NCI-H2227 (cell line): Measurements from ENCODE around the gene TANC1.

Source experiments
- DNase-seq: peaks from one replicate; lab custom pipeline; 2025; ENCODE audit not compliant: unreplicated experiment; lab: John Stamatoyannopoulos, UW

Gene TANC1

GRCh38 chr2:159109517-159109916 lies 141.1 kb downstream of the TANC1 start:
- DNase-seq, result no peak

GRCh38 chr2:159110784-159111183 lies 142.3 kb downstream of the TANC1 start:
- no peak for DNase-seq

GRCh38 chr2:159111346-159111927 lies 143.0 kb downstream of the TANC1 start:
- no peak for DNase-seq

- DNase-seq, result no peak
Observed at GRCh38 chr2:159114835-159115234, 146.4 kb downstream of the TANC1 start.

- DNase-seq, result no peak
Observed at GRCh38 chr2:159116922-159117321, 148.5 kb downstream of the TANC1 start.

- DNase-seq, result no peak
Observed at GRCh38 chr2:159117658-159118057, 149.2 kb downstream of the TANC1 start.

- DNase-seq, result peak; percentile 91
Observed at GRCh38 chr2:159118115-159118858, 149.8 kb downstream of the TANC1 start.

GRCh38 chr2:159118859-159119500 lies 150.5 kb downstream of the TANC1 start:
- DNase-seq, result no peak

GRCh38 chr2:159119652-159120257 lies 151.3 kb downstream of the TANC1 start:
- no peak for DNase-seq

GRCh38 chr2:159123786-159124185 lies 155.3 kb downstream of the TANC1 start:
- DNase-seq, result no peak

- DNase-seq, result no peak
Observed at GRCh38 chr2:159124441-159124911, 156.0 kb downstream of the TANC1 start.

- no peak for DNase-seq
Observed at GRCh38 chr2:159124931-159125467, 156.6 kb downstream of the TANC1 start.

- no peak for DNase-seq
Observed at GRCh38 chr2:159125858-159126257, 157.4 kb downstream of the TANC1 start.

GRCh38 chr2:159126432-159127022 lies 158.1 kb downstream of the TANC1 start:
- no peak for DNase-seq

- no peak for DNase-seq
Observed at GRCh38 chr2:159128191-159128590, 159.8 kb downstream of the TANC1 start.

GRCh38 chr2:159129269-159129668 lies 160.8 kb downstream of the TANC1 start:
- DNase-seq, result peak; percentile 15

- DNase-seq, result peak; percentile 9
Observed at GRCh38 chr2:159129824-159130223, 161.4 kb downstream of the TANC1 start.

- peak; percentile 12 for DNase-seq
Observed at GRCh38 chr2:159130302-159130701, 161.9 kb downstream of the TANC1 start.

- DNase-seq, result no peak
Observed at GRCh38 chr2:159131267-159131913, 162.9 kb downstream of the TANC1 start.

- DNase-seq, result no peak
Observed at GRCh38 chr2:159131914-159132281, 163.5 kb downstream of the TANC1 start.

GRCh38 chr2:159133797-159134196 lies 165.4 kb downstream of the TANC1 start:
- peak; percentile 10 for DNase-seq
